HG03280 (cell line): ENCODE measurements around the gene IL4I1.
"Not testable (repeated sequence)": the region's sequence is repeated elsewhere in the genome, so short reads cannot be mapped to it uniquely, and the experiment has no call there.

Source experiments
- ATAC-seq: cut with Tn5 transposase; IDR thresholded peaks from one replicate; pipeline ENCODE4 v1.9.1; 2021; ENCODE audit warnings: mild to moderate bottlenecking, moderate library complexity; ENCODE audit not compliant: unreplicated experiment

The IL4I1 gene, protein sequence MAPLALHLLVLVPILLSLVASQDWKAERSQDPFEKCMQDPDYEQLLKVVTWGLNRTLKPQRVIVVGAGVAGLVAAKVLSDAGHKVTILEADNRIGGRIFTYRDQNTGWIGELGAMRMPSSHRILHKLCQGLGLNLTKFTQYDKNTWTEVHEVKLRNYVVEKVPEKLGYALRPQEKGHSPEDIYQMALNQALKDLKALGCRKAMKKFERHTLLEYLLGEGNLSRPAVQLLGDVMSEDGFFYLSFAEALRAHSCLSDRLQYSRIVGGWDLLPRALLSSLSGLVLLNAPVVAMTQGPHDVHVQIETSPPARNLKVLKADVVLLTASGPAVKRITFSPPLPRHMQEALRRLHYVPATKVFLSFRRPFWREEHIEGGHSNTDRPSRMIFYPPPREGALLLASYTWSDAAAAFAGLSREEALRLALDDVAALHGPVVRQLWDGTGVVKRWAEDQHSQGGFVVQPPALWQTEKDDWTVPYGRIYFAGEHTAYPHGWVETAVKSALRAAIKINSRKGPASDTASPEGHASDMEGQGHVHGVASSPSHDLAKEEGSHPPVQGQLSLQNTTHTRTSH

DNA sequence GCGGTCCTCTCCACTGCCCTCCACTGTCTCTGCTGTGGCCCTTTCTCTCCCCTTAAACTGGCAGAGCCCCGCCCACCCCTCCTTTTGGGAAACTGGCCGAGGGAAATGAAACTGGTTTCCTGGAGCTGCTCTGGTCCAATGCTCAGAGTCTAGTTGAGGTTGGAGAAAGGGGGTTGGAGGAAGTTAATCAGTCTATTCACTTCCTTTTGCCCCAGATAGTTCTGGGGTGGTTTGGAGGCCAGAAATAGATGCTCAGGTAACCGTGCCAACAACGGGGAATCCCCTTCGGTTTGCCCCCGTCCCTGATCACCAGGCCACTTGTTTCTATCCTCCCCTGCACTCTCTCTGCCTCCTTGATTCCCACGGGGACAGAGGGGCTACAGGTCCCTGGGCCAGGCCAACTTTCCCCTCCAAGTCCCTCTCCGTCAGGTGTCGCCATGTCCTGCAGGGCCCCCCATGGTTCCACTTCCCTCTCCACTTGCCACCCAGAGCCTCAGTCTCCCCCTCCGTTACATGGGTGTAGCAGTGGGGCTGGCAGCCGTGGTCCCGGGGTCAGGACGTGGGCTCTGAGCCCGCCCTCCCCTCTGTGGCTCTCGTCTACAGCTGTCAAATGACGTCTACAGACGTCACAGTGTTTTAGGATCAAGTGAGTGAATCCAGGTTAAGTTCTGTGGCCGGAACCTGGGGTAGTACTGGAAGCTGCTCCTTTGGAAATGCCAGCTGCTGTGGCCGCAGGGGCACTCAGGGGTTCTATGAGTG, at the start of gene IL4I1:
IL4I1 (minus strand) TSS at position 25 of the 759 bp plus-strand sequence. CDS start 727 bp downstream, outside the sequence.
- ATAC-seq, result peak; percentile 43

DNA sequence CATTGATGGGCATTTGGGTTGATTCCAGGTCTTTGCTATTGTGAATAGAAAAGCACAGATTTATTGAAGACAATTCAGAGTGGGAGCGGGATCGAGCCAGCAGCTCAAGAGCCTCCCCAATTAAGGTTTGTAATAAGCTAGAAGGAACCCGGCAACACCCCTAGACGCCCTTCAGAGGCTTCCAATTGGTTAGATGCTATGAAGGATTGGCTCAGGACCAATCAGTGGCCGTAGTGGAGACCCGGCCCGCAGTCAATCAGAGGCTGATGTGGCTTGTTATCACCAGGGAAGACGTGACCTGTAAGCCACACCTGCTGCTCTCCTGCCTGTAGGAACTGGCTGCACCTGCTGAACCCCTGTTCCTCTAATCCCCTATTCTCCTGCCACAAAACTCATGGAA, 49.7 kb upstream of the IL4I1 start:
- ATAC-seq, result no peak

DNA sequence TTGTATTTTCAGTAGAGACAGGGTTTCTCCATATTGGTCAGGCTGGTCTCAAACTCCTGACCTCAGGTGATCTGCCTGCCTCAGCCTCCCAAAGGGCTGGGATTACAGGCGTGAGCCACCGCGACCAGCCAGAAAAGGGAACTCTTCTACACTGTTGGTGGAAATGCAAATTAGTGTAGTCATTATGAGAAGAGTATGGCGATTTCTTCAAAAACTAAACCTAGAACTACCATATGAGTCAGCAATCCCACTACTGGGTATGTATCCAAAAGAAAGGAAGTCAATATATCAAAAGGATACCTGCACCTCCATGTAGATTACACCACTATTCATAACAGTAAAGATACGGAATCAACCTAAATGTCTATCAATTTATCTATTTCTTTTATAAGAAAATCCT, 47.9 kb upstream of the IL4I1 start:
- not testable (repeated sequence) for ATAC-seq

DNA sequence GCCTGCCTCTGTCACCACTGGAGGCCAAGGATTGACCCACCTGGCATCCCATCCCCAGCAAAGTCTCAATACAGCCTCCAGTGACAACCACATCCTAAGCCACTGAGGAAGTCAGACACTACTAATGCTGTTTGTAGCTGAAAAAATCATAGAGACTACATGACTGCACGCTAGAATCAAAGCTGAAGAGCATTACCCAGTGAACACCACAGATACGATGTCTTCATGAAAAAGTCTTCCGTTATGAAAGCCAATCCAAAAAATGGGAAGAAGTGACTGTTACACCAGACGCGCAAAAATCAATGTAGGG, 43.8 kb upstream of the IL4I1 start:
- ATAC-seq, result no peak

DNA sequence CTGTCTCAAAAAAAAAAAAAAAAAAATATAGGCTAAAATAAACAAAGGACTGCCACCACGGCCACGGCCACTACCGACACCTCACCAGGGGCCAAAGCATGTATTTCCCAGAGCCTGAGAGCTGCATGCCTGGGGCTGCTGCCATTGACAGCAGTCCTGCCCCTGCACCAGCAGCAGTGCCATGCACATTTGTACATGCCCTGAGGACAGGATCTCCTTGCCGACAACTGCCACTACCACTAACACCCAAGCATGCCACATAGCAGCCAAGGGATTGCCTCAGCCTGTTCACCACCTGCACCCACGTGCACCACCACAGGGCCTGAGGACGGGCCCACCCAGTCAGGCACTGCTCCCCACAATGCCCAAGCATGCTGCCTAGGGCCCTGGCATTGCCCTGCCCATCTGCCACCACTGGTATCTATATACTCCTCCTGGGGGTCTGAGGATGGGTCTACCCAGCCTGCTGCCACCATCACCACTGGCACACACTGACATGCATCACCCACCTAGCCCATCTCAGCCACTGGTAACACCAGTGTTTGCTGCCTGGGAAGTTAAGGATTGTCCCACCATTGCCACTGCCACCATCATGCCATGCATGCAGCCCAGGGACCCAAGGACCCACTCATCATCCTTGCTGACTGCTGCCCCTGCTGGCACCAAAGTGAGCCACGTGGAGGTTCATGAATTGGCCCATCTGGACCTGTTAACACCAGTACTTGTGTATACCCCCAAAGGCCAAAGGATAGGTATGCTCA, 43.2 kb upstream of the IL4I1 start:
- ATAC-seq, result no peak

DNA sequence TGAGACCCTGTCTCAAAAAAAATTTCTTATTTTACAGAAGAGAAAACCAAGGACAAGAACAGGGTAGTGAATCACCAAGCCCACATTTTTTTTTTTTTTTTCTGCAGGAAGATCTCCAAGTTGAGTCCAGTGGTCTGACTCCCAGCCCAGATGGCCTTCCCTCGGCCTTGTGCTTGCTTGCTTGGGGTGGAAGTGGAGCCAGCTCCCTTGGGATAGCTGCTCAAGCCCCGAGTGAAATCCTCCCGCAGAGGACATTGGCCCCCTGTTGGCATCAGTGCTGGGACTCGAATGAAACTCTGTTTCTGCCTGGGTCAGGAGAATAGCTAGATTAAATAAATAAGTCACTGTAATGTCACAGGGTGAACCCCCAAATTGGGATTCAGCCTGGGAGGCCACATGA, 42.0 kb upstream of the IL4I1 start:
- no peak for ATAC-seq

DNA sequence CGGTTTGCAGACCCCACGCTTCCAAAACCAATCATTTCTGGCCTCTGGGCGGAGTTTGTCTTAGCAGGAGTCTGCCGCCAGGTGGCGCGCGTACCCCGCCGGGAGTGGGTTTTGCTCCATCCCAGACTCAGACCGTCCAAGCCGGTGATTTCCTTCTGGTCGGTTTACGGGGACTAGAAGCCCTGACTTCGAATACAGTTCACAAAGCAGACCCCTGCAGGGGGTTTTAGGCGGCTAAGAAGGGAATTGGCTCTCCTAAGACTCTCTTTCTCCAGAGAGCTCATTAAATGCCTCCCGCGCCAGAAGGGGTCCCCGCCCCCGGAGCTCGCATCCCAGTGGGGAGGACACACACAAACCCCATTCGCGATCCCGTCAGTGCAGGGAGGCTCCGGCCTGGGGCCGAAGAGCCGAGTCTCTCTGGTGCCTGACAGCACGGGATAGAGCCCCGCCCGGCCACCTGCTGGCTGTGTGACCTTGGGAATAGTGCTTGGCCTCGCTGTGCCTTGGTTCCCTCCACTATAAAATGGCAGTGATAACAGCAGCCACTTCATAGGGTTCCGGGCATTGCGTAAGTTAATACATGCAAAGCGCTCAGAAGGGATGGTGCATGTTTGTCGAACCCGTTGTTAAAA, 41.2 kb upstream of the IL4I1 start:
- ATAC-seq, result no peak

DNA sequence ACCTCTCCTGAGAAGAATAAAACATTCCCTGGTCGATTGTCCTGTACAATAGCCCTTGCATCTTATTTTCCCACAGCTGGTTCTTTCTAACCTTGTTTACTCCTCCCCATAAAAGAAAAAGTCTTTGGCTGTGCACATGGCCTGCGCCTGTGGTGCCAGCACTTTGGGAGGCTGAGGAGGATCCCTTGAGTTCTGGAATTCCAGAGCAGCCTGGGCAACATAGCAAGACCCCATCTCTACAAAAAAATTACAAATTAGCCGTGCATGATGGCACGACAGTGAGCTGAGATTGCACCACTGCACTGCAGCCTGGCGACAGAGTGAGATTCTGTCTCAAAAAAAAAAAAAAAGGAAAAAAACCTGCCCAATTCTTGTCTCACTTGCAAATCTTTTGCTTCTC, 39.9 kb upstream of the IL4I1 start:
- no peak for ATAC-seq

DNA sequence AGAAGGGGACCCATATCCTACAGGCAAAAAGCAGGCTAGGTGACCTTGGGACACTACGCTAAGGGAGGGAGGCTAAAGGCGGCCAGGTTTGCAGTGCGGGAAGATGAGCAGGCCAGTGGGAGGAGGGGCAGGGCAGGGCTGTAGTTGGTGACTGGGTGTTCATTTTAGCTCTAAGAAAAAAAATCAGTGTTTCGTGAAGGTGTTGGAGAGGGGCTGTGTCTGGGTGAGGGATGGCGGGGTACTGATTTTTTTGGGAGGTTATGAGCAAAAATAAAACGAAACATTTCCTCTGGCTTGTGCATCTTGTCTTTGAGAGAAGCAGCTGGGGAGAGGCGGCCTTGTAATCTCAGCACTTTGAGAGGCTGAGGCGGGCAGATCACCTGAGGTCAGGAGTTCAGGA, 37.0 kb upstream of the IL4I1 start:
- no peak for ATAC-seq

DNA sequence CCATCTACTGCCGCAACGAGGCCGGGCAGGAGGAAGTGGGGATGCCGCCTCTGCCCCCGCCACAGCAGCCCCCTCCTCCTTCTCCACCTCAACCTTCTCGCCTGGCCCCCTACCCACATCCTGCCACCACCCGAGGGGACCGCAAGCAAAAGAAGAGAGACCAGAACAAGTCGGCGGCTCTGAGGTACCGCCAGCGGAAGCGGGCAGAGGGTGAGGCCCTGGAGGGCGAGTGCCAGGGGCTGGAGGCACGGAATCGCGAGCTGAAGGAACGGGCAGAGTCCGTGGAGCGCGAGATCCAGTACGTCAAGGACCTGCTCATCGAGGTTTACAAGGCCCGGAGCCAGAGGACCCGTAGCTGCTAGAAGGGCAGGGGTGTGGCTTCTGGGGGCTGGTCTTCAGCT, 36.0 kb upstream of the IL4I1 start:
- no peak for ATAC-seq

DNA sequence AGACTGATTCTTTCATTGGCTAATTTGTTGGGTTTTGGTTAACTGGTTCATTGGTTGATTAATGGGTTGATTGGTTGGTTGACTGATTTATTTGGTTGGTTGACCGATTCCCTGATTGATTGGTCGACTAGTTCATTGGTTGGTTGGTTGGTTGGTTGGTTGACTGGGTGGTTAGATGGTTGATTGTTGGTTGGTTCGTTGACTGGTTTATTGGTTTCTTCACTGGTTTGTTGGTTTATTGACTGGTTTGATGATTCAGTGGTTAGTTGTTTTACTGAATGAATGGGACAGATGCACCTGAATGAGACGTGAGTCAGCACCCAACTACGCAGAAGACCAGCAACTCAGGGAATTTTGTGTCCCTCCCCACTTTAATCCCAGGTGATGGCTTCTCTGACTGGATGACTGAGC, 35.4 kb upstream of the IL4I1 start:
- no peak for ATAC-seq

DNA sequence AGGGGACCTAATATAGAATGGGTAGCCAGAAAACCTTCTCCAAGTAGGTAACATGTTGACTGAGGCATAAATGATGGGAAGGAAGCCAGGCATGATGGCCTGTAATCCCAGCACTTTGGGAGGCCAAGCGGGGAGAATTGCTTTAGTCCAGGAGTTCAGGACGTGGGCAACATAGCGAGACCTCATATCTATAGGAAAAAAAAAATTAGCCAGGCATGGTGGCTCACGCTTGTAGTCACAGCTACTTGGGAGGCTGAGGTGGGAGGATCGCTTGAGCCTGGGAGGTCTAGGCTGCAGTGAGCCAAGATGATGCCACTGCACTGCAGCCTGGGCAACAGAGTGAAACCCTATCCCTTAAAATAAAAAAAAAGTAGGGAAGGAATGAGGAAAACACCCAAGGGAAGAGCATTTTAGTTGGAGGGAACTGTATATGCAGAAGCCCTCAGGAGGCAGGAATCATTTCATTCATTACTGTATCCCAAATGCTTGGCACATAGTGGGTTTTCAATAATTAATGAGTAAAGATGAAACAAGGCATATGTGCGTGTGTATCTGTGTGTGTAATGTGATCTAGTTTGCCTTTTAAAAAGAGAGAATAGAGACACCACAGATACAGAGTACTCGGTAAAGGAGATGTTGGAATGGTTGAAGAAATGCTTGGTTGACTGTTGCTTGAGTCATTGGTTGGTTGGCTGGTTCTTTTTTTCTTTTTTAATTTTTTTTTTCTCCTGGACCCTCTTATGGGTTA, 34.8 kb upstream of the IL4I1 start:
- ATAC-seq, result no peak

DNA sequence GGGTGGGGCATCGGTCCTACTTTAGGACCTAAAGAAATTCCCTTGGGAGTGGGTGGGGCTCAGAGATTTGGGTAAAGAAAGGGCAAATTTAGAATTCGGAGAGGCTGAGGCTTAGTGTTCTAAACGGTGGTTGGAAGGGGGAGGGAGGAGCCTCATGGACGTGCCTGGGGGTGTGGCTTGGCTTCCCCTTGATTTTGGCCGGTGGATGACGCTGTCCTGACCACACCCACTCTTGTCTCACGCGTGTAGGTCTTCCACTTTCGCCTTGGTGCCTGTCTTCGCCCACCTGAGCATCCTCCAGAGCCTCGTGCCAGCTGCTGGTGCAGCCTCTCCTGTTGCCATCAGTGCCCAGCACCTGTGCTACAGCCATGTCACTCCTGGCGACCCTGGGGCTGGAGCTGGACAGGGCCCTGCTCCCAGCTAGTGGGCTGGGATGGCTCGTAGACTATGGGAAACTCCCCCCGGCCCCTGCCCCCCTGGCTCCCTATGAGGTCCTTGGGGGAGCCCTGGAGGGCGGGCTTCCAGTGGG, 33.9 kb upstream of the IL4I1 start:
- ATAC-seq, result no peak

DNA sequence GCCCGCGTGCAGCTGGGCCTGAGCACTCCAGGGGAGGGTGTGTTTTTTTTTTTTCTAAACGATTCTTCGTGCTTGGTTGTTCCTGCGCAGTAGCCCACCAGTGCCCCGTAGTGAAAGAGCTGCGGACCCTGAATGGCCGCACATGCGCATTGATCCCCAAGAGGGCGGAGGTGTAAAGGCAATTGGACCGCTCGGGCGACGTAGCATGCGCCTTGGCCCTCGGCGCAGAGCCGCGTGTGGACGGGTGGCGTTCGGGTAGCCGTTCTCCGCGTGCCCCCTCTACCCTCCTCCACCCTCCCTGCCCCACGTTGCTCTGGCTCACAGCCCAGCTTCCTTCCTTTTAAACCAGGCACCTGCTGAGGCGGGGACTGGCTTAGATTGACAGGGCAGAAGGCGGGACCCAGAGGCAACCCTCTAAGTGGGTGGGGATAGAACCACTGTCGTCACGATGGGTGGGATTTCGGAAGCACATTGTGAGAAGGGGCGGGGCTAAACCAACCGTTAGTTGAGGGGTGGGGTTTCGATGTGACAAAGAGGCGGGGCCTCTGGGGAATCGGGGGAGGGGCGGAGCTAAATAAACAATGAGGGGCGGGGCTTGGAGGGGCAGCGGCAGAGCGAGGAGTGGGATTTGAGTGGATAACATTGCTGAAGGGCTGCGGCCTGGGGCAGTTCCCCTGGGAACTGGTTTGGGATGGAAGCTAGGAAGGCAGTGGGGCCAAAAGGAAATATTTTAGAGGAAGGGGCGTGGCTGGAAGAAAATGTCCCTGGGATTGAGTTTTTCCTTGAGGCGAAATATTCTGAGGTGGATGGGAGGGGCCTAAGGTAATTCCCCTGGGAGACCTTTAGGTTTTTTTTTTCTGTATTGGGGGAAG, 33.2 kb upstream of the IL4I1 start:
- ATAC-seq, result peak; percentile 74

DNA sequence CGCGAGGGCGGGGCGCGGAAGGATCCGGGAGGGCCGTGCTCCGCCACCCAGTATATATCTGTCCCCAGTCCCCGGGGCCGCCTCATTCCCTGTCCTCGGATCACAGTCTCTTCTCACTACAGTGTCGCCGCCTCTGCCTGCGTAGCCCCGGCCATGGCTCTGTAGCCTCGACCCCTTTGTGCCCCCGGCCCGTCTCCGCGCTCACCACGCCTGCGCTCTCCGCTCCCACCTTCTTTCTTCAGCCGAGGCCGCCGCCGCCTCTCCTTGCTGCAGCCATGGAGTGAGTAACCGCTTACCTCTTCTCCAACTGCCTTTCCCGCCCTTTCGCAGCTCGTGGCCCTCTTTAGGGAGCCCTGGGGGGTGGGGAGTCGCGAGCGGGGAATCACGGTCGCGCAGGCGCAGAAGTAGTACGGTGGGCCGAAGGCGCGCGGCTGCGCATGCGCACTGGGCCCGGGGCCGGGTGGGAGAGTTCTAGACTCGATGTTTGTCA, 32.5 kb upstream of the IL4I1 start, which contains the start of the genes ATF5 and NUP62:
ATF5 (plus strand) TSS at position 85 of the 490 bp plus-strand sequence. CDS start 1,646 bp downstream, outside the sequence.
NUP62 (minus strand) TSS at position 384 of the 490 bp plus-strand sequence. CDS start 19,697 bp downstream, outside the sequence.
- ATAC-seq, result peak; percentile 47

DNA sequence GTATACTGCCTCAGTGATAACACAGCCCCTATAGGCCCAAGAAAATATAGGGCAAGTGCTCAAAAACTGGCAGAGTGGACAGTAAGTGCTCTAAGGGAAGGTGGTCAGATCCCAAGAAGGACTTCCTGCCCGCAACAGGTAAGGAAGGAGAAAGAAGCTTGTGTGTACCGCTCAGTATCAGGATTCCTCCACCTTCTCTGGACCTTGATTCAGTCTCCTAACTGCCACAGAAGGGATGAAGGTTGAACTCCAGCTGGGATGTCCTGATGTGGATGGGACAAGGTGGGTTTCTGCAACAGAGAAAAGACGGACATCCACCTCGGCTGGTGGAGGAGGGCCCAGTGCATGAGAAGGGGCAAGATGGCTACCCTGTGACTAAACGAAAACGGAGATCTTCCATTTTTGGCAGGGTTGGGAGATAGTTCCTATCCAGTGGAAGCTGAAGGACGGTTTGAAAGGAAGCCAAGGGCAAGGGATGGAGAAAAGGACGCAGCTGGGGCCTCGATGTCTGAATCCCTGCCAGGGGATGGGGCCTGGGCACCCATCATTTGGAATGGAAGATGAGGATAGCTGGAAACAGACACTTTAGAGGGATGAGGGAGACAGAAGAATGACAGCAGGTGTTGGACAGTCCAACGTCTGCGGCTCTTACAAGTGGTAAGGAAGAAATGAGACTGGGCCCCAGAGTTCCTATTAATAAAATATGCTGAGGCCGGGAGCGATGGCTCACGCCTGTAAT, 31.0 kb upstream of the IL4I1 start:
- ATAC-seq, result no peak

DNA sequence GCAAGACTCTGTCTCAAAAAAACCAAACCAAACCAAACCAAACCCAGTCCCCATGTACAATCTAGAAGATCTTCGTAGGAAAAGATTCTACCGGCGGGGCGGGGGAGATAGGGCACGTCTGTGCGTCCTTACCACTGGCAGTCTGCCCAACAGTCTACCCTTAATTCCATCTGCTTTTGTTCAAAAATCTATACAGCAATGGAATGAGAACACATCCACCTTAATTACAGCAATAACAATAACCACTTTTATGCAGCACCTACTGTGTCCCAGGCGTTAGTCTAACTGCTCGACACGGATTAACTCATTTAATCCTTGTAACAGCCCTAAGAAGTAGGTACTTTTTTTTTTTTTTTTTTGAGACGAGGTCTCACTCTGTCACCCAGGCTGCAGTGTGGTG, 29.8 kb upstream of the IL4I1 start:
- ATAC-seq, result no peak

DNA sequence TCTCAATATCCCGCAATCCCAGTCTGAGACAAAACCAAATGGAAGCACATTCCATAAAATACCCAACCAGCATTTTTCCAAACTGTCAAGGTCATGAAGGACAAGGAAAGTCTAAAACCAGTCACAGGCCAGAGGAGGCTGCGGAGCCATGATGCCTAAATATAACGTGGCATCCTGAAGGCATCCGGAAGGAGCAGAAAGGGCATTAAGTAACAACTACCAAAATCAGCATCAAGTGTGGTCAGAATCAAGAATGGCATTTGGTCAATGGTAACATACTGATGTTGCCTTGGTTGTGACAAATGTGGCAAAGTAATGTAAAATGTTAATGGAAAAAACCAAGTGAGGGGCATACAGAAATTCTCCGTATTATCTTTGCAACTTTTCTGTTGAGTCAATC, 28.8 kb upstream of the IL4I1 start:
- no peak for ATAC-seq
